KOPT-K1 (cell line): ENCODE measurements around the gene CCL27.
A peak's percentile ranks its signal among the peaks of the same experiment; 100 is the strongest.

Experiments
- H3K27ac ChIP-seq: fragments of 200-600 bp; sonication (generic); 2 replicates; pipeline ENCODE4 v1.5.1; 2016; ENCODE audit warnings: antibody characterized with exemption, mild to moderate bottlenecking, low read depth, low read length; ENCODE audit not compliant: poor library complexity, severe bottlenecking
- H3K36me3 ChIP-seq: fragments of 200-600 bp; sonication (generic); 2 replicates; pipeline ENCODE4 v1.5.1; 2017; ENCODE audit warnings: antibody characterized with exemption, mild to moderate bottlenecking, low read length, moderate library complexity; ENCODE audit not compliant: insufficient read depth
- H3K9me3 ChIP-seq: fragments of 200-600 bp; sonication (generic); 2 replicates; pipeline ENCODE4 v1.5.1; 2017; ENCODE audit warnings: antibody characterized with exemption, low read length, mild to moderate bottlenecking; ENCODE audit not compliant: insufficient read depth, poor library complexity, severe bottlenecking

The CCL27 gene

DNA sequence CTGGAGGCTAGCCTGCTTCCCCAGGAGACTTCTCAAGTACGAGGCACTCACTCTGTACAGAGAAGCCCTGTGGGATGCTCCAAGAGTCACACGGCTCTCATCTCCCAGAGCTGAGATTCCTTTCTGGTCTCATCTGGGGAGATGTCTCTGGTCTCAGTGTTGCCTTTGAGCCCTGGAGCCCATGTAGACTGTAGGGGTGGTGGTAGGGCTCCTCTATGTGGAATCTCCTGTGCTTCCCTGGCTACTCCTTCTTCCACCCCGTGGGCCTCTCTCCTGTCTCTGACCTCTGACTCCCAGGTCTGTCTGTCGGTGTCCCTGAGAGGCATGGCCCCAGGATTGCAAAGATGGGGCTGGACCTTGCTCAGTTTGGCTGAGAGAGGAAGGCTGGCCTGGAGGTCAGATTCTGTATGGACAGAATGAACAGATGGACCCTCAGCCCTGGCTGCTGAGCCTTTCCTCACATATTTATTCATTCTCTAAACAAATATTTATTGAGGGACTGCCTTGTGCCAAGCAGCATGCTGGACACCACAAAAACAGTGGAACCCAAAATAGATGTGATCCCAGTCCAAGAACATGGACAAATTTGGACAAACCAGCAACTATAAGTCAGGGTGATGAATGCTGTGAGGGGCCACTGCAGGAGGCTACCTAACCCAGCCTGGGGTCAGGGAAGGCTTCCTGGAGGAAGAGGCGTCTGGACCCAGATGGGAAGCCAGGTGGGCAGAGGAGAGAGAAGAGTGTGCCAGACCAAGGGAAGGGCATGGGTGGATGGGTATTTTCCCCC is 26.1 kb upstream of the CCL27 start:
- no peaks in the 10 kb centered on the region for H3K9me3 ChIP-seq
- H3K36me3 ChIP-seq = no peaks in the 10 kb centered on the region
- no peak overlapping the region for H3K27ac ChIP-seq

DNA sequence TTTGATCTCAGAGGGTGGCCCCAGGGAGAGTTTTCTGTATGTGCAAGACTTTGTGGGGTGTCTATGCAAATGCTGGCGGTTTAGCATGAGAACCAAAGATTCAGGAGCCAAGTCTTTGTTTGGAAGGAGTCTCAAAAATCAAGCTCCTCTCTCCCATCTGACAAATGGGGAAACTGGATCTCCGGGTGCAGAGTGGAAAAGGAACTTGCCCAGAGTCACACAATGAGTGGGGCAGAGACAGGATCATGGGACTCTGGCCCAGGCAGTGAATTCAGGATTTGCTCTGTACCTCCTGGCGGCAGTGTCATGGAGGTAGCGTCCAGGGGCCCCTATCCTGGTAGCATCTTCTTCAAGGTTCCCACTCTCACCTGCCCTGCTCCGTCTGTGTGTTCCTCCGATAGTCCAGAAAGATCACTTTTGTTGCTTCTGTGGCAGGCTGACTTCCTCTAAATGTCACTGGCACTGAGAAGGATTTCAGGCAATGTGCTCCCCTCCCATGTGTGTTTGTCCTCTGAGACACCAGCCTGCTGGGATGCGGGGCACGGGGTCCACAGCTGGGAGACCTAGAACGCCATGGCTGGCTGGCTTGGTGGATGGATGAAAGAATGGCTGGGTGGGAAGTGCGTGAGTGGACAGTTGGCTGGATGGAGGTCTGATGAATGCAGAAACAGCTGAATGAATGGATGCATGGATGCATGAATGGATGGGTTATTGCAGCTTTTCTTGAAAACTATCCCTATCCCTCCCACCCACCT is 25.0 kb upstream of the CCL27 start:
- no peaks in the 10 kb centered on the region for H3K9me3 ChIP-seq
- no peaks in the 10 kb centered on the region for H3K36me3 ChIP-seq
- no peak overlapping the region for H3K27ac ChIP-seq

DNA sequence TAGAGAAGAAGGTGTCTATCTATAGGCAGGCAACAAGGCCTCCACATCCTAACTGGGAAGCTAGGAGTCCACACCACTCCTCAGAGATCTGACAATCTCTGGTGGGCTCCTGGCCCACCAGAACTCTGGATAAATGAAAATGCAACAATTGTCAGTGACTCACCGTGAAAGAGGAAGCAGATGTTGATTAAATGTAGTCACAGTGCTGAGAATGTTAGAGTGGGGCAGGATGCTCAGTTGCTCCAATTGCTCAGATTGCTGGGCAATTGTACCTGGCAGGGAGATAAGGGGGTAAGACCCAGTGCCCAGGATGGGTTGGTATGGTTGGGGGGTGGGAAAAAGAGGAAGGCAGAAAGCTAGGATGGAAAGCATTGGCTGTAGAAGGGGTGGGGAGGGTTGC is 24.3 kb upstream of the CCL27 start:
- H3K9me3 ChIP-seq = no peaks in the 10 kb centered on the region

DNA sequence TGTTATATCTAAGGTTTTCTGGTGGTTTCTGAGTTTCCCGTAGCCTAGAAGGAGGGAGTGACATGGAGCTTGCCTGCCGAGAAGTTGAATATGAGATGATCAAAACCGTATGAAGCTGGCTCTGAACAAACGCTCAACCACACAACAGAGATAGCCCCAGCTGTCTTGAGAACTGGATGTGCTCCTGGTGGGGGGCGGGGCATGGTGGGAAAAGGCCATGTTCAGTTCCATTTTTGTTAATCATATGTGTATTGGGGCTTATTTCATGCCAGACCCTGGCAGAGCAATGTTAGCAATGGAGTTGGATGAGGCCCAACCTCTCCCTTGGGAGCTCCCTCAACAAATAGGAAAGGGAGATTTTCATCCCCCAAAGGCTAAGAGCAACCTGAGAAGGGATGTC is 23.8 kb upstream of the CCL27 start:
- no peaks in the 10 kb centered on the region for H3K9me3 ChIP-seq
- H3K36me3 ChIP-seq = no peaks in the 10 kb centered on the region
- H3K27ac ChIP-seq = no peak overlapping the region

More for the DNA sequence above, 24.3 kb upstream of the CCL27 start:
- no peak overlapping the region for H3K27ac ChIP-seq
- H3K36me3 ChIP-seq = no peaks in the 10 kb centered on the region

DNA sequence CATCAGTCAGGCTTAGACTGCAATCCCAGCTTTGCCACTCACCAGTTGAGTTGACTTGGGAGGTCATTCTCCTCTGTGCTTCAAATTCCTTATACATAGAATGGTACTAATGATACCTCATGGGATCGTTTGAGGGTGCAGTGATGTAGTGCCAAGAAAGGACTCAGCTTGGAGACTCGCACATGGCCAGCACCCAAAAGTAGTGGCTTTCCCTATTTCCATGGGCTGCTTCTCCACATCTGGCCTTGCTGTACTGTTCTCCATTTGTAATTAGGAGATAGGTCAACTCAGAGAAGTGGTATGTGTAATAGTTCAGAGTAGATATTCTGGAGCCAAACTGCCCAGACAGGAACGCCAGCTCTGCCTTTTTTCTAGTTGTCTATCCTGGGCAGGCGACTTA is 23.1 kb upstream of the CCL27 start:
- Histone ChIP-seq H3K36me3 (no peaks in the 10 kb centered on the region), H3K27ac (no peak overlapping the region), H3K9me3 (no peaks in the 10 kb centered on the region)

DNA sequence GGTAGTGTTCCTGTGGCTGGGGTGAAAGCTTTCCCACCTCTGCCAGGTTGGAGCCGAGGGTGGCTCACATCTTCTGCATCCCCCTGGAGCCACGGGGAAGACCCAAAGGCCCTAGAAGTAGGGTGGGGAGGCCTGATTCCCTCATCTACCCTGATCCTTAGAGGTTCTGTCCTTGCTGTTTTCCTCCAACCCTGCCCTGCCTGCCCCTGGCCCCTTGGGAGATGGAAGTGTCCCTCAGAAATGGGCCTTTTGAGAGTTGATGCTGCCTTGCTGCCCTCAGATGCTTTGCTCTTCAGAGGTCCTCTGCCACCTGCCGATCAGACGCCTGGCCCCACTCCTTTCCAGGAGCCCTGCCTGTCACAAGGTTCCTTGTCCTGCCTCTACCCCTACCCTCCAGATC is 22.4 kb upstream of the CCL27 start:
- no peaks in the 10 kb centered on the region for H3K9me3 ChIP-seq
- no peaks in the 10 kb centered on the region for H3K36me3 ChIP-seq
- H3K27ac ChIP-seq = no peak overlapping the region

DNA sequence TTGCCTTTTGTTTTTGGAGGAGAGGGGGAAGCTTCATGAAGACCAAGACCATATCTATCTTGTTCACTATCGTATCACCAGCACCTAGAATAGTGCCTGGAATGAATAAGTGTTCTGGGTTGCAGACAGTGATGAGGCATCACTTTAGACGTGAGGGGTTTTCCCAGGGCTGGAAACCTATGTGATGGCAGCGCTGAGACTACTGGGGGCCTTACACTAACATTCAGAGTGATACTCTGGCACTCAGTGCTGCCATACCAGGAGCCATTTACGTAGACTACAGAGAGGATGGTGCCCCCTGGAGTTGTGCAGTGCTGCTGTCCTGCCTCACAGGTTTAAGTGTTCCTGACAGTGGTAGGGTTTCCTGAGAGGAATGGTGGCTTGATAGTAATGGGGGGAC is 21.7 kb upstream of the CCL27 start:
- no peaks in the 10 kb centered on the region for H3K9me3 ChIP-seq
- no peak overlapping the region for H3K27ac ChIP-seq
- no peaks in the 10 kb centered on the region for H3K36me3 ChIP-seq

DNA sequence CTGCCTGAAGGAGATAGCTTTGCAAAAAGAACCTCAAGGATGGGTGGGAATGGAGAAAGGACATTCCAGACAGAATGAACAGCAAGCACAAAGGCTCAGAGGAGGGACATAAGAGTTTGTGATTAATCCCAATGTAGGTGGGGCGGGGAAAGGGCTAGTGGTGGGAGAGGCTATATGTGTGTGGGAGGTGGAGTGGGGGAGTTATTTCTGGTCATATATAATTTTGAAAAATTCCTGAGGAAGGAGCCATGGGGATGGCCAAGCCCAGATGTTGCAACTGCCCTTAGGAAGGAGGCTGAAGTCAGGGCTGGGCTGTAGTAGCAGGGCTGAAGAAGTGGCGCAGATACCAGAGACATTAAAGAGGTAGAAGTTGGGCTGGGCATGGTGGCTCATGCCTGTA is 13.4 kb upstream of the CCL27 start:
- Histone ChIP-seq H3K27ac (no peak overlapping the region), H3K36me3 (no peaks in the 10 kb centered on the region)

DNA sequence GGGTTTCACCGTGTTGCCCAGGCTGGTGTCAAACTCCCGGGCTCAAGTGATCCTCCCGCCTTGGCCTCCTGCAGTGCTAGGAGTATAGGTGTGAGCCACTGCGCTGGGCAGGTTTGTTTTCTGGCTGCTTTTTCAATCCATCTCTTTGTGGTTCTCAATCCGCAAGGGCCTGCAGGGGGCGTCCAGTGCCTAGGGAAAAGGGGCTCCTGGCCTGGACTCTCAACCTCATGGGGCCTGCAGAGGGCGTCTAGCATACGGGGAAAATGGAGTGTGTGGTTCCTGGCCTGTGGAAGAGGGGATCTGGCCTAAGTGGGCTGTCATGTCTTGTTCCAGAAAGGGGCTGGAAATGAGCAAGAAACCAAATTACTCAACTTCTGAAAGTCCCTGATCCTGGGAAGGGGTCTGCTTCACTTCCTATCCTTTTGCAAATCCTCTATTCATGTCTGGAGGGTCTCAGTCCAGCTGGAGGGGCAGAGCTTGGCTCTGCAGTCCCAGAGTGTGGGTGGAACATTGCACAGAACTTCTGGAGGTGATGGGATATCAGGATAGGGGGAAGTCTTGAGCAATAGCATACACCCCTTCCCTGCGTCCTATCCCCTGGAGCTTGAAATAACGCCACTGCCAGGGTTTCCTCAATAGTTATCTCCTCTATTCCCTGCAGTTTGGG is 12.7 kb upstream of the CCL27 start:
- Histone ChIP-seq H3K36me3 (no peaks in the 10 kb centered on the region), H3K9me3 (peaks cover 9% of the 10 kb centered on the region), H3K27ac (no peak overlapping the region)

More for the DNA sequence above, 13.4 kb upstream of the CCL27 start:
- H3K9me3 ChIP-seq = peaks cover 2% of the 10 kb centered on the region

DNA sequence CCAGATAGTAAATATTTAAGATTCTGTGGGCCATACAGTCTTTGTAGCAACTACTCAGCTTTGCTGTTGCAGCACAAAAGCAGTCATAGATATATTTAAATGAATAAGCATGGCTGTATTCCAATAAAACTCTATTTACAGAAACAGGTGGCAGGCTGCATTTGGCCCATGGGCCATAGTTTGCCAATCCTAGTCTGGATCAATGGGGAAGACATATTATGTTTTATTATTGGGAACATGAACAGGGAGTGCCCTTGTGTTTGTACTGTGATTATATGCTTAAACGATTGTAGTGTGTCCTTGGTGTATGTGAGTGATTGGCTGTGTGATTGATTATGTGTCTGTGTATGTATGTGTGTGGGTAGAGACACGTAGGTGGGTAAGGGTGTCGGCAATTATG is 12.0 kb upstream of the CCL27 start:
- Histone ChIP-seq H3K27ac (no peak overlapping the region), H3K36me3 (no peaks in the 10 kb centered on the region), H3K9me3 (peaks cover 16% of the 10 kb centered on the region)

DNA sequence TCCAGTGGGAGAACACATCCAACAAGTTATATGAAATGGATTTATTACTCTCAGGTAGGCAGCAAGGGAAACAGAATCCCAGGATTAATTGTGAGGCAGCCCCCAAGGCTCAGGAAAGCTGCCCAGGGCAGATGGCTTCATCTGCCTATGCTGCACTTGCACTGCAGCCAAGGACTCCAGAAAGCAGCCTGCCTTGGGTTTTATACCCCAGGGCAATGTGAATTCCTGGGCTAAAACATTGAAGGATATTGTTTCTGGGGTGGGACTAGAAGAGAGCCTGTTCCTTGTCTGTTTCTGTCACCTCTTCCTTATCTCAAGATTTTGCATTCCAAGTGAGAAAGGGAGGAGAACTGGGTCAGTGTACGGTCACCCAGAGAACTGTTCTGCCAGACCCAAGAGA is 8.8 kb upstream of the CCL27 start:
- Histone ChIP-seq H3K36me3 (no peaks in the 10 kb centered on the region), H3K27ac (no peak overlapping the region), H3K9me3 (peaks cover 20% of the 10 kb centered on the region)

DNA sequence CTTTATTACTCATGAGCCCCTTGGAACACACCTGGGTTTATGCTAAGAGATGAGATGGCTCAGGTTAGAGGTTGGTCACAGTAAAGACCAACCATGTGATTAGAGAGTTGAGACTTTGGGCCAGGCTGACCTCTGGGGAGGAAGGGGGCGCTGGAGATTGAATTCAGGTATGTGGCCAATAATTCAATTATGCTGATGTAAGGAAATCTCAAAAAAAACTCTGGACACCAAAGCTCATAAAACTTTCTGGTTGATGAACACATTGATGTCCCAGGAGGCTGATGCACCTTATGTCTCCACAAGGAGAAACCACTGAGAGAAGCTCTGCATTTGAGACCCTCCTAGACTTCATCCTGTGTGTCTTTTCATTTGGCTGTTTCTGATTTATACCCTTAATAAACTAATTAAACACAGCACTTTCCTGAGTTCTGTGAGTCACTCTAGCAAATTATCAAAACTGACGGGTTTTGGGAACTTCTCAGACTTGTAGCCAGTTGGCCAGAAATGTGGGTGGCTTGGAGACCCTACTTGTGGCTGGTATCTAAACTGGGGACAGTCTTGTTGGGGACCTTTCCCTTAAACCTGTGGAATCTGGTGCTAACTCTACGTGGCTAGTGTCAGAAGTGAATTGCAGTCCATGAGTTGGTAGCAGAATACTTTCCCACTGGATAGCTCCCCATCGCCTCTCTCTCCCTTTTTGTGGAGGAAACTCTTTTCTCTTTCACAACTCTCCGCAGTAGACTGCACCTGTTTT is 7.5 kb upstream of the CCL27 start:
- Histone ChIP-seq H3K27ac (no peak overlapping the region), H3K36me3 (no peaks in the 10 kb centered on the region), H3K9me3 (peaks cover 20% of the 10 kb centered on the region)

DNA sequence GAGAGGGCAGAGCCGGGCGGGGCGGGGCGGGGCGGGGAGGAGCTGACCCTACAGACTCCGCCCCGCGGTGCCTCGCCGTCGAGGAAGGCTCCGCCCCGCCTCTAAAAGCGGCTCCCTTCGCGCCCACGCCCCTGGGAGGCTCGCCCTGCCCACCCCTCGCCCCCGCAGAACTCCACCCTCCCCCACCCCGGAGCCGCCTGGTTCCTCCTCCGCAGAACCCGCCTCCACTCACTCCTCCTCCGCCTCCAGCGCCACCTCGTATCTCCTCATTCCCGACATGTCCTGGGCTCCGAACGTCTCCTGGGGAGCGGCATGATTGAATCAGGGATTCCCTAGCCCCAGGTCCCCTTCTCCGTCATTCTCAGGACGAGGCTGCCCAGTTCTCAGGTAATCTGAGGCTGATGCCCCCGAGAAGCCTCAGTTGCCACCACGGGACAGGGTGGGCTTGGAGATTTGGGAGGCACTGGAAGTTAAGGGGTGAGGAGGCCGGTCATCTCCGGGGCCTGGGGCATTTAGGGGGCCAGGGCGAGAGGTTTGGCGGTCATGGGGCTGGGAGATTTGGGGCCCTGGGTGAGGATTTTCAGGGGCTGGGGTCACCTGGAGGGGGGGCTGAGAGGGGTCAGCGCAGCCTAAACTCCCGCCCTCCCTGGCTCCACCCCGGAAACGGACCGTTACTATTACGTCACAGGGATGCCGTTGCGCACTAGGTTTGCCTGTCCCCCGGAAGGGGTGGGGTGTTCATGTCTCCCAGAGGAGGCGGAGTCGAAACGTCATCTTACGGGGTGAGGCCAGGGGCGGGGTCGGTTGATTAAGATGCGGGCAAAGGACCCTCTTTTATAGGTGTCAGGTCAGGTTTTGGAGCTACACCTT is 3.2 kb upstream of the CCL27 start:
- H3K9me3 ChIP-seq = peaks cover 16% of the 10 kb centered on the region
- no peaks in the 10 kb centered on the region for H3K36me3 ChIP-seq
- peak overlapping the region; percentile 70 for H3K27ac ChIP-seq

DNA sequence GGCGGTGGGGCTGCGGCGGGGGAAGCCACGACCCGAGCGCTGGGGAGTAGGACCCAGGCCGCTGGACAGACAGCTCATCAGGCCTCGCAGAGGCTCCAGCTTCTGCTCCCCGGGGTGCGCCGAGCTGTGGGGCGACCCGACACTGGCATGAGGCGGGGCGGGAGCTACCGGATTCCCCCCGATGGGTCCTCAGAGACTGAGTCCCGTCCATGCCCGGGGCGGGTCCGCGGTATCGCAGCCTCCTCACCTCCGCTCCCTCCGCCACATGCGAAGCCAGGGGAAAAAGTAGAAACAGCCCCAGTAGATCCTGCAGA is 2.6 kb upstream of the CCL27 start:
- Histone ChIP-seq H3K9me3 (peaks cover 10% of the 10 kb centered on the region), H3K36me3 (no peaks in the 10 kb centered on the region), H3K27ac (peak overlapping the region; percentile 26)
